Heart right ventricle (tissue), 16 donors: ENCODE results near the gene ZCCHC7. TPM values are rescaled to one million over a fixed set of nuclear protein-coding genes. Genes with fewer than 3 reads are reported as not detected.

Source experiments
- ATAC-seq, 8 donors: fragments of 200-7000 bp; cut with Tn5 transposase; one replicate each; pipeline ENCODE4 v1.9.1; 2020; ENCODE audit warnings: mild to moderate bottlenecking in 8 of 8, moderate library complexity in 8 of 8, moderate number of reproducible peaks in 1 of 8
- DNase-seq, 2 donors: peaks; one replicate each; pipeline ENCODE4 v3.0.0-alpha.2; 2020
- H3K27ac ChIP-seq, 10 donors: fragments of 200-600 bp; sonication (generic) in 2 of 10; one replicate each; pipeline versions ENCODE4 v1.5.0 to v1.8.0; 2020 to 2022; ENCODE audit warnings: mild to moderate bottlenecking in 3 of 10
- H3K27me3 ChIP-seq, 7 donors: fragments of 200-600 bp; one replicate each; pipeline ENCODE4 v1.8.0; 2021 to 2022; ENCODE audit warnings: mild to moderate bottlenecking in 2 of 7
- H3K36me3 ChIP-seq, 9 donors: fragments of 200-600 bp; sonication (generic) in 1 of 9; one replicate each; pipeline versions ENCODE4 v1.5.0 to v1.8.0; 2020 to 2022; ENCODE audit warnings: mild to moderate bottlenecking in 2 of 9
- H3K4me1 ChIP-seq, 9 donors: fragments of 200-600 bp; sonication (generic) in 1 of 9; one replicate each; pipeline versions ENCODE4 v1.5.0 to v1.8.0; 2020 to 2022; ENCODE audit warnings: mild to moderate bottlenecking in 4 of 9
- H3K4me3 ChIP-seq, 10 donors: fragments of 200-600 bp; sonication (generic) in 2 of 10; one replicate each; pipeline versions ENCODE4 v1.5.0 to v1.8.0; 2020 to 2022; ENCODE audit warnings: mild to moderate bottlenecking in 7 of 10, moderate library complexity in 2 of 10
- H3K9me3 ChIP-seq, 11 donors: fragments of 200-600 bp in 10 of 11; sonication (generic) in 2 of 11; one replicate each; pipeline versions ENCODE4 v1.5.0 to v1.8.0; 2013 to 2022; ENCODE audit warnings: mild to moderate bottlenecking in 2 of 11, control low read depth in 1 of 11, moderate library complexity in 1 of 11
- CTCF ChIP-seq, 9 donors: fragments of 200-600 bp; sonication (generic) in 2 of 9; IDR thresholded peaks; one replicate each; pipeline versions ENCODE4 v1.5.0 to v1.8.0; 2021 to 2022; ENCODE audit warnings: antibody characterized with exemption in 9 of 9, mild to moderate bottlenecking in 5 of 9, moderate library complexity in 1 of 9
- WGBS, 2 donors: extraction: QIAGEN DNeasy Blood & Tissue Kit; methylation state at CpG; one replicate each; pipeline ENCODE4 v1.1.7; 2013; ENCODE audit warnings: inconsistent platforms in 1 of 2; 5-methylcytosine and 5-hydroxymethylcytosine counted together
- intact Hi-C, 10 donors: fragments of 100-400 bp; cut with DNase I; formaldehyde crosslinking; loops; one replicate each; pipeline versions ENCODE4 v1.11.1 to v1.14.2; 2022
- polyA plus RNA-seq, 2 donors: library from polyadenylated mRNA; stranded (reverse); fragments of 200-250 nt; gene quantifications; one replicate each; pipeline ENCODE4 v1.2.3, GENCODE V29; 2013
- total RNA-seq, 10 donors: library from RNA; stranded (reverse); fragmentation: NEBNext Ultra II Directional in 3 of 10; extraction: Animal tissue kit (Norgen Biotek cat#: 25700) in 3 of 10; gene quantifications; one replicate each; pipeline versions ENCODE4 v1.2.1 to v1.2.4, GENCODE V29; 2021 to 2023
- donor health status: Arrhythmogenic right ventricular cardiomyopathy.
- donor health status: ischemic (EF 13 %, LVEDD 7.1; RV severe dilation, severe dysfunction).
- donor health status: healthy with polysubstance abuse.
- donor health status: DM: no; HTN: yes; CAD: no.
- donor health status: DM: no; HTN: no; CAD: no.
- donor health status: ischemic (EF 25% LVEDD 6.9; RV normal size, moderate dysfunction).
- donor health status: ischemic (EF 25% LVEDD 5.7; RV mildly dilated, moderate dysfunction).
- donor health status: healthy.
- donor health status: DM: yes; HTN: yes; CAD: no.
- donor health status: Ischemic cardiomyopathy.
- donor health status: ischemic (EF 35%, LVEDD 5.7; RV mildly dilated, moderate dysfunction).
- donor health status: nonischemic (EF 11% LVEDD 7.7; RV severe dilation, severe dysfunction).
- donor health status: DM: yes; HTN: yes; CAD: no.
- donor health status: PGD.
- donor health status: ischemic (EF 29% LVEDD 5.4; RV normal size, mild dysfunction).
- donor health status: nonischemic (EF 23%, LVEDD 6.1; RV moderate dilation, normal function).

Gene ZCCHC7
- total and polyA plus RNA-seq, 12 donors: 4.3 to 11.9 (median 8.9) TPM

- Histone ChIP-seq H3K27me3 (no peaks in the 10 kb centered on the region), H3K27ac (no peak overlapping the region), H3K4me1 (peaks cover 0 to 6% (median 0%) of the 10 kb centered on the region in 9 donors), H3K4me3 (no peak overlapping the region), H3K9me3 (no peaks in the 10 kb centered on the region), H3K36me3 (peaks cover 0 to 32% (median 0%) of the 10 kb centered on the region in 9 donors)
- DNase-seq (no peak), ATAC-seq (no peak)
- intact Hi-C loops: no loop called here
- no peak for TF ChIP-seq CTCF (IDR thresholded peaks at IDR 0.05)
- WGBS, 2 donors: 78% methylated on average over 3 of the region's 3 CpGs
Observed at GRCh38 chr9:37348917-37349316, 228.5 kb downstream of the ZCCHC7 start.

GRCh38 chr9:37350486-37351190 lies 230.3 kb downstream of the ZCCHC7 start:
- Histone ChIP-seq H3K36me3 (peaks cover 0 to 47% (median 0%) of the 10 kb centered on the region in 9 donors), H3K27ac (no peak overlapping the region), H3K9me3 (no peaks in the 10 kb centered on the region), H3K4me3 (no peak overlapping the region), H3K27me3 (no peaks in the 10 kb centered on the region), H3K4me1 (peaks cover 0 to 6% (median 0%) of the 10 kb centered on the region in 9 donors)
- 65 to 86% methylated on average over 2 of the region's 2 CpGs for WGBS, 2 donors
- ATAC-seq: no peak
- DNase-seq: no peak
- intact Hi-C loops: no loop called here
- no peak for TF ChIP-seq CTCF (IDR thresholded peaks at IDR 0.05)

- ATAC-seq (no peak), DNase-seq (no peak)
- H3K27me3 ChIP-seq: no peaks in the 10 kb centered on the region
- TF ChIP-seq CTCF (IDR thresholded peaks at IDR 0.05): no peak
- no peaks in the 10 kb centered on the region for H3K9me3 ChIP-seq
- no peak overlapping the region for H3K4me3 ChIP-seq
- H3K4me1 ChIP-seq: peaks cover 0 to 4% (median 0%) of the 10 kb centered on the region in 9 donors
- H3K36me3 ChIP-seq: peaks cover 0 to 73% (median 0%) of the 10 kb centered on the region in 9 donors
- 97 to 99% methylated on average over 2 of the region's 2 CpGs for WGBS, 2 donors
- H3K27ac ChIP-seq: no peak overlapping the region
- intact Hi-C loops: no loop called here
Observed at GRCh38 chr9:37353791-37354190, 233.4 kb downstream of the ZCCHC7 start.

GRCh38 chr9:37362430-37362829 lies 242.1 kb downstream of the ZCCHC7 start:
- WGBS, 2 donors: 81 to 85% methylated on average over 4 of the region's 4 CpGs

More at GRCh38 chr9:37362430-37362829, 242.1 kb downstream of the ZCCHC7 start:
- ATAC-seq (no peak), DNase-seq (no peak)
- intact Hi-C loops: no loop called here
- Histone ChIP-seq H3K9me3 (no peaks in the 10 kb centered on the region), H3K27ac (no peak overlapping the region), H3K4me3 (no peak overlapping the region), H3K36me3 (peaks cover 0 to 20% (median 0%) of the 10 kb centered on the region in 9 donors), H3K4me1 (no peaks in the 10 kb centered on the region), H3K27me3 (no peaks in the 10 kb centered on the region)
- TF ChIP-seq CTCF (IDR thresholded peaks at IDR 0.05): no peak
